Parathyroid adenoma (tissue), 2 donors: ENCODE data around the gene CTNNA1.
A peak's percentile ranks its signal among the peaks of the same experiment; 100 is the strongest.

Experiments used
- H2AFZ ChIP-seq: fragments of 300-600 bp; sonication (generic); one replicate; pipeline ENCODE4 v1.7.0; 2017; ENCODE audit warnings: antibody characterized with exemption, mild to moderate bottlenecking
- H3K27ac ChIP-seq: fragments of 300-600 bp; sonication (generic); one replicate; pipeline ENCODE4 v1.7.0; 2017
- H3K27me3 ChIP-seq: fragments of 300-600 bp; sonication (generic); one replicate; pipeline ENCODE4 v1.7.0; 2017; ENCODE audit warnings: low read length; ENCODE audit not compliant: control insufficient read depth, insufficient read depth
- H3K36me3 ChIP-seq: fragments of 300-600 bp; sonication (generic); one replicate; pipeline ENCODE4 v1.7.0; 2017; ENCODE audit warnings: low read length; ENCODE audit not compliant: control insufficient read depth, insufficient read depth
- H3K4me1 ChIP-seq: fragments of 300-600 bp; sonication (generic); one replicate; pipeline ENCODE4 v1.7.0; 2017; ENCODE audit warnings: control low read depth
- H3K4me2 ChIP-seq: fragments of 300-600 bp; sonication (generic); one replicate; pipeline ENCODE4 v1.7.0; 2017; ENCODE audit warnings: low read length
- H3K4me3 ChIP-seq: fragments of 300-600 bp; sonication (generic); one replicate; pipeline ENCODE4 v1.7.0; 2017; ENCODE audit warnings: low read depth, low read length
- H3K79me2 ChIP-seq: fragments of 300-600 bp; sonication (generic); one replicate; pipeline ENCODE4 v1.7.0; 2017; ENCODE audit warnings: control low read depth
- H3K9ac ChIP-seq: fragments of 300-600 bp; sonication (generic); one replicate; pipeline ENCODE4 v1.7.0; 2017; ENCODE audit warnings: mild to moderate bottlenecking
- H3K9me3 ChIP-seq: fragments of 300-600 bp; sonication (generic); one replicate; pipeline ENCODE4 v1.7.0; 2017; ENCODE audit warnings: low read length; ENCODE audit not compliant: control insufficient read depth
- CTCF ChIP-seq: fragments of 300-600 bp; sonication (generic); IDR thresholded peaks from one replicate; pipeline ENCODE4 v1.7.0; 2017; ENCODE audit warnings: antibody characterized with exemption, mild to moderate bottlenecking
- donor health status: primary hyperparathyroidism.

The CTNNA1 gene

GRCh38 chr5:138784590-138784989, 31.4 kb downstream of the CTNNA1 start:
- H3K27me3 ChIP-seq = no peaks in the 10 kb centered on the region
- peaks cover 4% of the 10 kb centered on the region for H3K79me2 ChIP-seq
- no peak overlapping the region for H3K4me2 ChIP-seq
- H3K9me3 ChIP-seq = no peaks in the 10 kb centered on the region
- H3K36me3 ChIP-seq = no peaks in the 10 kb centered on the region
- H3K4me3 ChIP-seq = no peak overlapping the region
- H3K4me1 ChIP-seq = peaks cover 3% of the 10 kb centered on the region
- no peak overlapping the region for H2AFZ ChIP-seq
- H3K27ac ChIP-seq = no peak overlapping the region
- TF ChIP-seq CTCF = no peak
- H3K9ac ChIP-seq = no peak overlapping the region

- H2AFZ ChIP-seq = no peak overlapping the region
- H3K27me3 ChIP-seq = no peaks in the 10 kb centered on the region
- no peaks in the 10 kb centered on the region for H3K36me3 ChIP-seq
- H3K4me2 ChIP-seq = no peak overlapping the region
- H3K4me3 ChIP-seq = no peak overlapping the region
- peaks cover 16% of the 10 kb centered on the region for H3K79me2 ChIP-seq
- H3K27ac ChIP-seq = no peak overlapping the region
- H3K9ac ChIP-seq = no peak overlapping the region
- H3K4me1 ChIP-seq = peaks cover 11% of the 10 kb centered on the region
- peak; percentile 8 for TF ChIP-seq CTCF
- H3K9me3 ChIP-seq = no peaks in the 10 kb centered on the region
Observed at GRCh38 chr5:138789771-138790242, 36.6 kb downstream of the CTNNA1 start.

GRCh38 chr5:138790684-138791083, 37.5 kb downstream of the CTNNA1 start:
- H3K27me3 ChIP-seq = no peaks in the 10 kb centered on the region
- no peak overlapping the region for H3K27ac ChIP-seq
- H3K79me2 ChIP-seq = peaks cover 17% of the 10 kb centered on the region
- H3K4me2 ChIP-seq = no peak overlapping the region
- H3K36me3 ChIP-seq = no peaks in the 10 kb centered on the region
- no peak overlapping the region for H2AFZ ChIP-seq
- no peak overlapping the region for H3K4me3 ChIP-seq
- H3K9me3 ChIP-seq = no peaks in the 10 kb centered on the region
- H3K4me1 ChIP-seq = peaks cover 11% of the 10 kb centered on the region
- no peak for TF ChIP-seq CTCF
- H3K9ac ChIP-seq = no peak overlapping the region

- Histone ChIP-seq H3K9ac (no peak overlapping the region), H3K27me3 (no peaks in the 10 kb centered on the region), H3K9me3 (no peaks in the 10 kb centered on the region), H3K79me2 (peaks cover 16% of the 10 kb centered on the region), H3K36me3 (no peaks in the 10 kb centered on the region), H3K4me2 (no peak overlapping the region), H3K4me3 (no peak overlapping the region), H3K4me1 (peaks cover 11% of the 10 kb centered on the region), H2AFZ (no peak overlapping the region), H3K27ac (no peak overlapping the region)
- TF ChIP-seq CTCF = no peak
Observed at GRCh38 chr5:138792195-138792790, 39.1 kb downstream of the CTNNA1 start.

- no peaks in the 10 kb centered on the region for H3K36me3 ChIP-seq
- H3K9ac ChIP-seq = no peak overlapping the region
- H3K9me3 ChIP-seq = no peaks in the 10 kb centered on the region
- no peak for TF ChIP-seq CTCF
- peaks cover 9% of the 10 kb centered on the region for H3K4me1 ChIP-seq
- H3K79me2 ChIP-seq = peaks cover 16% of the 10 kb centered on the region
- no peak overlapping the region for H3K4me3 ChIP-seq
- H3K27ac ChIP-seq = no peak overlapping the region
- H2AFZ ChIP-seq = no peak overlapping the region
- H3K27me3 ChIP-seq = no peaks in the 10 kb centered on the region
- H3K4me2 ChIP-seq = no peak overlapping the region
Observed at GRCh38 chr5:138793575-138793974, 40.4 kb downstream of the CTNNA1 start.
